Fibroblast of skin of left biceps (primary cell): Measurements from ENCODE around the gene LILRB3.
"Not testable (repeated sequence)": the region's sequence is repeated elsewhere in the genome, so short reads cannot be mapped to it uniquely, and the experiment has no call there.

Experiments used
- DNase-seq, 2 experiments: peaks; one replicate each; pipeline ENCODE4 v3.0.0-alpha.2; 2013; ENCODE audit warnings: low read depth in 2 of 2

Gene LILRB3

GRCh38 chr19:54222474-54223276, at the start of gene LILRB3:
LILRB3 (minus strand) TSS chr19:54223007; CDS start chr19:54222976, 31 bp downstream.
- not testable (repeated sequence) for DNase-seq

- not testable (repeated sequence) for DNase-seq
These were observed 49.4 kb upstream of the LILRB3 start for GRCh38 chr19:54272181-54272580.

GRCh38 chr19:54271587-54271986, 48.8 kb upstream of the LILRB3 start:
- not testable (repeated sequence) for DNase-seq

- DNase-seq = no peak
These were observed 48.3 kb upstream of the LILRB3 start for GRCh38 chr19:54271106-54271505.

GRCh38 chr19:54268936-54269335, 46.1 kb upstream of the LILRB3 start:
- DNase-seq = no peak

- DNase-seq = peak in 1 of 2 experiments; percentile 10
These were observed 43.3 kb upstream of the LILRB3 start for GRCh38 chr19:54266133-54266532.

- no peak for DNase-seq
These were observed 39.7 kb upstream of the LILRB3 start for GRCh38 chr19:54262470-54262869.

GRCh38 chr19:54262066-54262465, 39.3 kb upstream of the LILRB3 start:
- no peak for DNase-seq

GRCh38 chr19:54257116-54257480, 34.3 kb upstream of the LILRB3 start, which contains the start of gene LILRB5:
LILRB5 (minus strand) TSS chr19:54257273; CDS start chr19:54257193, 80 bp downstream.
- DNase-seq = no peak

- DNase-seq = no peak
These were observed 33.7 kb upstream of the LILRB3 start for GRCh38 chr19:54256250-54257115.

GRCh38 chr19:54255105-54255775, 32.4 kb upstream of the LILRB3 start:
- DNase-seq = no peak

GRCh38 chr19:54254195-54254906, 31.5 kb upstream of the LILRB3 start:
- DNase-seq = no peak

GRCh38 chr19:54253331-54254194, 30.8 kb upstream of the LILRB3 start:
- DNase-seq = no peak

GRCh38 chr19:54252845-54253244, 30.0 kb upstream of the LILRB3 start:
- no peak for DNase-seq

GRCh38 chr19:54252243-54252642, 29.4 kb upstream of the LILRB3 start:
- DNase-seq = no peak

GRCh38 chr19:54248016-54248601, 25.3 kb upstream of the LILRB3 start:
- DNase-seq = no peak

- no peak for DNase-seq
These were observed 24.5 kb upstream of the LILRB3 start for GRCh38 chr19:54247106-54247930.

GRCh38 chr19:54245936-54246335, 23.1 kb upstream of the LILRB3 start:
- DNase-seq = no peak

GRCh38 chr19:54243809-54244208, 21.0 kb upstream of the LILRB3 start:
- not testable (repeated sequence) for DNase-seq
